Measurements from ENCODE around the gene MMRN1. TPM values are rescaled to one million over a fixed set of nuclear protein-coding genes. Genes with fewer than 3 reads are reported as not detected.
A peak's percentile ranks its signal among the peaks of the same experiment; 100 is the strongest.

The MMRN1 gene
- total RNA-seq, 1 donor from 2014 or later, result 0.34 TPM

GRCh38 chr4:89868276-89868675 is 26.4 kb upstream of the MMRN1 start:
- H4K20me1 ChIP-seq (ENCODE audit: insufficient read depth, low read length), result no peaks in the 10 kb centered on the region
- no peaks in the 10 kb centered on the region for H3K36me3 ChIP-seq (ENCODE audit: insufficient read depth, low read length)
- H3K27ac ChIP-seq (ENCODE audit: low read depth, low read length), result no peak overlapping the region
- Mint-ChIP-seq H3K36me3 (ENCODE audit: low read depth, unreplicated experiment) (no peaks in the 10 kb centered on the region), H3K4me3 (ENCODE audit: unreplicated experiment) (no peak overlapping the region), H3K27ac (ENCODE audit: unreplicated experiment) (no peak overlapping the region), H3K27me3 (ENCODE audit: low read depth, unreplicated experiment) (no peaks in the 10 kb centered on the region), H3K4me1 (ENCODE audit: low read depth, unreplicated experiment) (no peaks in the 10 kb centered on the region), H3K9me3 (ENCODE audit: unreplicated experiment) (no peaks in the 10 kb centered on the region)
- H3K4me1 ChIP-seq (ENCODE audit: insufficient read depth, low read length), result no peaks in the 10 kb centered on the region
- H3K79me2 ChIP-seq (ENCODE audit: insufficient read depth, low read length), result no peaks in the 10 kb centered on the region
- H3K4me2 ChIP-seq (ENCODE audit: low read length), result no peak overlapping the region
- no peak overlapping the region for H2AFZ ChIP-seq (ENCODE audit: low read depth, low read length)
- H3K9me3 ChIP-seq (ENCODE audit: insufficient read depth, low read depth, low read length), result no peaks in the 10 kb centered on the region
- H3K27me3 ChIP-seq (ENCODE audit: insufficient read depth, low read length), result no peaks in the 10 kb centered on the region
- H3K4me3 ChIP-seq (ENCODE audit: insufficient read depth, low read depth, low read length), result no peak overlapping the region
- H3K9ac ChIP-seq (ENCODE audit: low read length), result no peak overlapping the region
- TF ChIP-seq CTCF (IDR thresholded peaks at IDR 0.05; ENCODE audit: insufficient read depth, low read depth, low read length), result no peak
- no peak for TF ChIP-seq EZH2 (IDR thresholded peaks at IDR 0.05; ENCODE audit: insufficient read depth, low read length)
- FAIRE-seq (no peak), DNase-seq (ENCODE audit: low read depth) (no peak)

- no peaks in the 10 kb centered on the region for H3K4me1 Mint-ChIP-seq (ENCODE audit: low read depth, unreplicated experiment)
- DNase-seq (ENCODE audit: low read depth) (peak; percentile 4), FAIRE-seq (no peak)
- no peak overlapping the region for H3K4me3 ChIP-seq (ENCODE audit: insufficient read depth, low read depth, low read length)
- TF ChIP-seq CTCF (IDR thresholded peaks at IDR 0.05; ENCODE audit: insufficient read depth, low read depth, low read length), result peak; percentile 40
- TF ChIP-seq EZH2 (IDR thresholded peaks at IDR 0.05; ENCODE audit: insufficient read depth, low read length), result no peak
- H3K9me3 ChIP-seq (ENCODE audit: insufficient read depth, low read depth, low read length), result no peaks in the 10 kb centered on the region
- no peaks in the 10 kb centered on the region for H3K27me3 Mint-ChIP-seq (ENCODE audit: low read depth, unreplicated experiment)
- no peak overlapping the region for H3K4me3 Mint-ChIP-seq (ENCODE audit: unreplicated experiment)
- H4K20me1 ChIP-seq (ENCODE audit: insufficient read depth, low read length), result no peaks in the 10 kb centered on the region
- H3K36me3 ChIP-seq (ENCODE audit: insufficient read depth, low read length), result no peaks in the 10 kb centered on the region
- H3K4me2 ChIP-seq (ENCODE audit: low read length), result no peak overlapping the region
- no peaks in the 10 kb centered on the region for H3K79me2 ChIP-seq (ENCODE audit: insufficient read depth, low read length)
- H2AFZ ChIP-seq (ENCODE audit: low read depth, low read length), result no peak overlapping the region
- no peaks in the 10 kb centered on the region for H3K27me3 ChIP-seq (ENCODE audit: insufficient read depth, low read length)
- H3K4me1 ChIP-seq (ENCODE audit: insufficient read depth, low read length), result no peaks in the 10 kb centered on the region
- H3K27ac Mint-ChIP-seq (ENCODE audit: unreplicated experiment), result no peak overlapping the region
- no peak overlapping the region for H3K9ac ChIP-seq (ENCODE audit: low read length)
- no peaks in the 10 kb centered on the region for H3K36me3 Mint-ChIP-seq (ENCODE audit: low read depth, unreplicated experiment)
- H3K27ac ChIP-seq (ENCODE audit: low read depth, low read length), result no peak overlapping the region
- H3K9me3 Mint-ChIP-seq (ENCODE audit: unreplicated experiment), result no peaks in the 10 kb centered on the region
These were observed 25.6 kb upstream of the MMRN1 start for GRCh38 chr4:89868999-89869589.

DNA sequence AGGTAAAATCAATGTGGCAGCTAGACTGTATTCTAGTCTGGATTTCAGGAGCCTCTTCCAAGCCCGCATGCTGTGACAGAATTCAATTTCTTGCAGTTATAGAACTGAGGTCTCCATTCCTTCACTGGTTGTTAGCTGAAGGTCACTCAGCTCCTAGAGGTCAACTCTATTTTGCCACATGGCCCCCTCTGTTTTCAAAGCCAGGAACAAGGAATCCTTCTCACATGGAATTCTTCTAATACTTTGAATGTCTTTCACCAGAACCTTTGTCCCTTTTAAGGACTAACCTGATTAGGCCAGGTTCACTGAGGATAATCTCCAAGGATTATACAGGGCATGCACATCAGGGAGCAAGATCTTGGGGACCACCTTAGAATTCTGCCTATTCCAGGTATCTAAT is 23.4 kb upstream of the MMRN1 start:
- Mint-ChIP-seq H3K4me1 (ENCODE audit: low read depth, unreplicated experiment) (peaks cover under 1% of the 10 kb centered on the region), H3K4me3 (ENCODE audit: unreplicated experiment) (no peak overlapping the region), H3K27ac (ENCODE audit: unreplicated experiment) (no peak overlapping the region), H3K9me3 (ENCODE audit: unreplicated experiment) (no peaks in the 10 kb centered on the region), H3K36me3 (ENCODE audit: low read depth, unreplicated experiment) (no peaks in the 10 kb centered on the region), H3K27me3 (ENCODE audit: low read depth, unreplicated experiment) (no peaks in the 10 kb centered on the region)
- Histone ChIP-seq H3K27me3 (ENCODE audit: insufficient read depth, low read length) (no peaks in the 10 kb centered on the region), H3K4me1 (ENCODE audit: insufficient read depth, low read length) (no peaks in the 10 kb centered on the region), H3K79me2 (ENCODE audit: insufficient read depth, low read length) (no peaks in the 10 kb centered on the region), H2AFZ (ENCODE audit: low read depth, low read length) (no peak overlapping the region), H3K36me3 (ENCODE audit: insufficient read depth, low read length) (no peaks in the 10 kb centered on the region), H3K4me3 (ENCODE audit: insufficient read depth, low read depth, low read length) (no peak overlapping the region), H4K20me1 (ENCODE audit: insufficient read depth, low read length) (no peaks in the 10 kb centered on the region), H3K4me2 (ENCODE audit: low read length) (no peak overlapping the region), H3K9ac (ENCODE audit: low read length) (no peak overlapping the region), H3K27ac (ENCODE audit: low read depth, low read length) (no peak overlapping the region), H3K9me3 (ENCODE audit: insufficient read depth, low read depth, low read length) (no peaks in the 10 kb centered on the region)
- DNase-seq (ENCODE audit: low read depth) (no peak), FAIRE-seq (no peak)
- TF ChIP-seq EZH2 (IDR thresholded peaks at IDR 0.05; ENCODE audit: insufficient read depth, low read length) (no peak), CTCF (IDR thresholded peaks at IDR 0.05; ENCODE audit: insufficient read depth, low read depth, low read length) (no peak)
